GM12872 (cell line): Measurements from ENCODE around the gene SRF.

Experiments
- CTCF ChIP-seq: IDR thresholded peaks from 3 replicates; pipeline ENCODE4 v1.5.1; 2011; ENCODE audit warnings: low read depth, mild to moderate bottlenecking, low read length, moderate library complexity; ENCODE audit not compliant: insufficient read depth

Gene SRF

DNA sequence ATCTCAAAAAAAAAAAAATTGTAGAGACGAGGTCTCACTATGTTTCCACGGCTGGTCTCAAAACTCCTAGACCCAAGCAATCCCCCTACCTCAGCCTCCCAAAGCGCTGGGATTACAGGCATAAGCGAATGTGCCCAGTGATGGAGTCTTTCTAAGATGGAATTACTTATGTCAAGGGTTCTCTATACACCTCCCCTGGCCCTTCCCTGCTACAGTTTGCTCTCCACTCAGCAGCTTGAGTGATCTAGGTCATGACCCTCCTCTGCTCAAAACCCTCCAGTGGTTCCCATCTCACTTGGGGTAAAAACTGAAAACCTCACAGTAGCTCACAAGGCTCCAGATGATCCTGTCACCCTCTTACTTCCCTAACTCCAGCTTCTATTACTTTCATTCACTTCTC lies 60.0 kb downstream of the SRF start:
- TF ChIP-seq CTCF, result no peak
